BJ (cell line): ENCODE data around the gene AGPAT2. TPM values are rescaled to one million over a fixed set of nuclear protein-coding genes. Genes with fewer than 3 reads are reported as not detected.

Source experiments
- CTCF ChIA-PET: fragments of 350-600 bp; formaldehyde crosslinking; extraction: SDS; loops from one replicate; lab custom pipeline; 2021; ENCODE audit warnings: antibody characterized with exemption, inconsistent platforms; lab: Yijun Ruan, JAX
- POLR2A ChIA-PET: fragments of 300-600 bp; sonication (Branson Sonifier 250); formaldehyde crosslinking; extraction: SDS; loops from one replicate; lab custom pipeline; 2021; ENCODE audit warnings: antibody characterized with exemption; lab: Charles Lee
- DNase-seq: peaks from one replicate; pipeline ENCODE4 v3.0.0-alpha.2; 2011; ENCODE audit warnings: low read depth
- H3K27me3 ChIP-seq: 2 replicates; pipeline ENCODE4 v1.6.0; 2011; ENCODE audit warnings: low read length; ENCODE audit not compliant: control insufficient read depth, insufficient read depth
- H3K36me3 ChIP-seq: 2 replicates; pipeline ENCODE4 v1.5.1; 2011; ENCODE audit warnings: low read length; ENCODE audit not compliant: control insufficient read depth, insufficient read depth
- H3K4me3 ChIP-seq: 2 replicates; pipeline ENCODE4 v1.5.1; 2011; ENCODE audit warnings: low read depth, mild to moderate bottlenecking, control low read depth, low read length
- CTCF ChIP-seq: IDR thresholded peaks from 2 replicates; pipeline ENCODE4 v1.5.1; 2011; ENCODE audit warnings: low read depth, mild to moderate bottlenecking, control low read depth, inconsistent platforms, low read length, moderate library complexity; ENCODE audit not compliant: insufficient read depth
- polyA plus RNA-seq: library from polyadenylated mRNA; depleted of rRNA; stranded (reverse); fragments of >200 nt; gene quantifications from 2 replicates; pipeline ENCODE4 v1.2.3, GENCODE V29; 2011

Gene AGPAT2
- polyA plus RNA-seq, 1 experiment: 68.3 TPM

- Histone ChIP-seq H3K4me3 (no peak overlapping the region), H3K27me3 (peaks cover under 1% of the 10 kb centered on the region; the same call in 1 of the 2 replicates), H3K36me3 (peaks cover 34% of the 10 kb centered on the region)
- ChIA-PET CTCF (no interaction called here), POLR2A (no interaction called here)
- no peak for TF ChIP-seq CTCF
- no peak for DNase-seq
Measured at GRCh38 chr9:136720898-136721338, 33.7 kb upstream of the AGPAT2 start.

GRCh38 chr9:136720251-136720897 is 33.1 kb upstream of the AGPAT2 start:
- POLR2A ChIA-PET: no interaction called here
- DNase-seq: no peak
- H3K27me3 ChIP-seq: peaks cover 1% of the 10 kb centered on the region; the same call in 1 of the 2 replicates
- H3K36me3 ChIP-seq: peaks cover 32% of the 10 kb centered on the region
- H3K4me3 ChIP-seq: no peak overlapping the region
- CTCF ChIA-PET: interaction anchor here (0.8 kb wide), 1 partner anchor 46 kb away, joined by 3 read pairs; no protein-coding TSS in a partner anchor
- no peak for TF ChIP-seq CTCF

DNA sequence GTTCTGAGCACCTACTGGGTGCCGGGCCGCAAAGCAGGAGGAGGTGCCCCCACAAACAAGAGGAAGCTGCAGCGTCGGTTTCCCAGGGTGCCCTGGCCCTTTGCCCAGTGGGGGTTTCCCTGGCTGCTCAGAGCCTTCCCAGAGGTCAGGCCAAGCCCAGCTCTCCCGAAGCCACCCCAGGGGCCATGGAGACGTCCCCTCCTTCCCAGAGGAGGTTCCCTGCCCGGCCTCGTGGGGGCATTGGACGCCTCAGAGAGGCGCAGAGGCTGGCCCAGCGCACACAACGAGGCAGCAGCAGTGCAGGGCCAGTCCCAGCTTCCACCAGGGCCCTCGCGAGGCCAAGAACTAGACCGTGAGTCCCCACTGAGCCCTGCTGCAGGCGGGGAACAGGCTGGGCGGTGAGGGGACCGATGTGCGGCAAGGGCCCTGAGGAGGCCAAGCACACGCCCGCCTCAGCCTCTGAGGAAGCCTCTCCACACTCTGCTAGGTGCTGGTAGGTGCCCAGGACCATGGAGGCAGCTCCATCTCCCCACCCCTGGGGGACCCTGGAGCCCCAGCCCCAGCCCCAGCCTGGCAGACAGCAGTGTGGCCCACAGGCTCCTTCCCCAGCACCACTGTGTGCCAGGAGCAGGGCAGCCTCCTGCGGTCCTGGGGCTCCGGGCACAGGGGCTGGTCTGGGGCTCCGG is 32.1 kb upstream of the AGPAT2 start:
- POLR2A ChIA-PET: interaction anchor here (1.0 kb wide), 1 partner anchor 9 kb away, joined by 4 read pairs; no protein-coding TSS in a partner anchor
- CTCF ChIA-PET: no interaction called here
- H3K27me3 ChIP-seq: peaks cover 1% of the 10 kb centered on the region; the same call in 1 of the 2 replicates
- no peak overlapping the region for H3K4me3 ChIP-seq
- TF ChIP-seq CTCF: no peak
- peaks cover 25% of the 10 kb centered on the region for H3K36me3 ChIP-seq
- DNase-seq: no peak

DNA sequence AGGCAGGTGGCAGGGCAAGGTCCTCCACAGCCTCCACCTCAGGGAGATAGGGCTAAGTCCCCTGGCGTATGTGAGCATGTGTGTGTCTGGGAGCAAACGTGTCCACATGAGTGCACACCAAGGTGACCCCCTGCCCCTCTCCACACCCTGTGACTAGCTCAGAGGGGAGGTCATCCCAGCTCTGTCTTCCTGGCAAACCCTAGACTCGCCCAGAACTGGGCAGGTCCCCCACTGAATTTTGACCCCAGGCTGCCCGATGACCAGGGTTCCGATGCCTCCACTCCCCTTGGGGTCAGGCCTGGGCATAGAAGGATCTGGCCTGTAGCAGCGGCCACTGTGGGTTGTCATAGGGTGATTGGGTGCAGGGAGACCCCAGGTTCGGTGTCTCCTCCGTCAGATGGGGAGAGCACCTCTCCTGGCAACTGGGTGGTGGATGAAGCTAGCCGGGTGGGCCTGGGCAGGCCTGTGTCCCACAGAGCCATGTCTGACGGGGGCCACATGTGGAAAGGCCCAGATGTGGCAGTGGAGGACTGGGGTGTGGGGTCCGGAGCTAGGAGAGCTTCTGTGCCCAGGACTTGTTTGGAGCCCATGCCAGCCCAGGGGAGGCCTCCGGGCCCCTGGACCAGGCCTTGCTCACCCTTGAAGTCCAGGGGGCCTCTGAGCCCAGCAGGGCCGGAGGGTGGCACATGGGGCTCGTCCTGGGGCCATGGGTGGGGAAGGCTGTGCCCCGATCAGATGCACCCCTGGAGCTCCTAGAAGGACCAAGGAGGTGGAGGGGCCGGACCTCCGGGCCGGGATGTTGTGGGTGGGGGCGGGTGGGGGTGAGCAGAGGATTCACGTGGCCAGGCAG is 31.3 kb upstream of the AGPAT2 start:
- ChIA-PET POLR2A (interaction anchor here (1.0 kb wide), 1 partner anchor 10 kb away, joined by 4 read pairs; no protein-coding TSS in a partner anchor), CTCF (no interaction called here)

More for the DNA sequence above, 31.3 kb upstream of the AGPAT2 start:
- Histone ChIP-seq H3K36me3 (peaks cover 19% of the 10 kb centered on the region), H3K4me3 (no peak overlapping the region), H3K27me3 (peaks cover 3% of the 10 kb centered on the region; the same call in 1 of the 2 replicates)
- no peak for TF ChIP-seq CTCF
- DNase-seq: no peak
